Measurements from ENCODE around the gene UTF1. TPM values are rescaled to one million over a fixed set of nuclear protein-coding genes. Genes with fewer than 3 reads are reported as not detected.

The UTF1 gene
- total RNA-seq, 2 experiments from 2014 or later, result not detected

DNA sequence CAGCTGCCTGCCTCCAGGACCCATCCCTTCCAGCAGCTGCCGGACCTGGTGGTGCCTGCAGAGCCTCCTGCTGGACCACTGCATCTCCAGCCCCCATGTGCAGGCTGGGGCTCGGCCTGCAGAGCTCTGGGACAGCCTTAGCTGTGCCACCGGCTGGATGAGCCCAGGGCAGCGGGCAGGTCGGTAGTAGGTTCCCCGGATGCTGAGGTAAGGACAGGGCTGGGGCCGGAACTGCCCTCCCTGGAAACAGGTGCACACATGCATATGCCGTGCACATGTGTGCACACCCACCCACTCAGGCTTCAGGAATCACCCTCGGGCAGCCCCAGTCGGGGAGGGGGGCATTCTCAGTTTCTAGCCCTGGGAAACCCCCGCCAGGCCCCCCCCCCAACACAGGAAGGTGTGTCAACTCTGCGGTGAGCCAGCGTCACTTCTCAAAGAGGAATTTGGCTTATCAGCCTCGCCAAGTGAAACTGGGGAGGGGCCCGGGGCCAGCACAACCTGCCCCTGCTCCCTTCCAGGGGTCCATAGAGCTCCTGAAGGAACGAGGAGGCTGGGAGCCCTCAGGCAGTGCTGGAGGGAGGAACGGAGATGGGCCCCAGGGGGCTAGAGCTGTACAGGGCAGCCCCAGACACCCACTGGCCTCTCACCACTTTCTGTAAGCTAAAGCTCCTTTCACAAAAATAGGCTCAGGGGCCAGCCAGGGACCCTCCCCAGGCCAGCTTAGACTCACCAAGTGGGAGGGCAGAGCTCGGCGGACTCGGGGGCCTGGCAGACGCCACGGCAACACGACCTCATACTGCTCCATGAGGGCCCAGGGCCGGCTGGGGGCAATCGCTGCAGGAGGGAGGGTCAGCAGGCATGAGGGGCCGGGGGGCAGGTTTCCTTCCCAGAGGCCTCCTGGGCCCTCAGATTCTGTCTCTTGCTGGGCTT, 45.0 kb downstream of the UTF1 start:
- ChIA-PET POLR2A (interaction anchor here (0.5 to 2.0 kb wide), 4 partner anchors 9 to 16 kb away, joined by 3 to 13 read pairs (median 6); no protein-coding TSS in a partner anchor), CTCF (interaction anchor here (1.1 to 2.2 kb wide), 7 partner anchors 11 to 32 kb away, joined by 3 to 12 read pairs (median 6); no protein-coding TSS in a partner anchor)
- Mint-ChIP-seq H3K27ac (peak overlapping the region; percentile 90), H3K27me3 (no peaks in the 10 kb centered on the region), H3K36me3 (ENCODE audit: low read depth) (peaks cover 23% of the 10 kb centered on the region), H3K4me3 (peak overlapping the region; percentile 92), H3K4me1 (peaks cover 19% of the 10 kb centered on the region), H3K9me3 (ENCODE audit: low read depth) (no peaks in the 10 kb centered on the region)
- DNase-seq (peak; percentile 92), ATAC-seq (peak; percentile 64)
- intact Hi-C loops (cut with DNase I, micrococcal nuclease), result loop anchor here (1.0 to 2.0 kb wide), 6 partner anchors 14 to 131 kb away; partner anchors contain the start of genes TUBGCP2 (in 2 of the 2), ZNF511 (in 2 of the 2), ECHS1 (in 1 of the 2) and PAOX (in 1 of the 2)

DNA sequence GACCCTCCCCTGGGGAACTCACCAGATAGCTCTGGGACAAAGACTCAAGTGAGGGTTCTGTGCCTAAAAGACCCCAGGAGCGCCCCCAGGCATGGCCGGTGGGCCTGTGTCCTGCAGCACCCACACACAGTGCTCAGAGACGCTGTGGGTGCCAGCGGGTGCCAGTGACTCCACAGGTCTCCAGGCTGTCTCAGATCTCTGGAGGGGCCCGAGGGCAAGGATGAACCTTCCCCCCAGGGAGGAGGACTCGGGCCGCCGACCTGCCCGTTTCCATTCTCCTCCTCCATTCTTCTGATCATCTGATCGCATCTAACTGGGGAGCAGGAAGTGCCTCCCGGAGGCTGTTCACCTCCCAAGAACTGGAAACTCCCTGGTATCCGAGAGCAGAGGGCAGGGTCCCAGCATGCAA, 45.7 kb downstream of the UTF1 start:
- POLR2A ChIA-PET, result interaction anchor here (0.7 to 2.0 kb wide), 5 partner anchors 12 to 82 kb away, joined by 4 to 13 read pairs (median 5); partner anchors contain the start of gene FUOM
- Mint-ChIP-seq H3K4me1 (peaks cover 19% of the 10 kb centered on the region), H3K9me3 (ENCODE audit: low read depth) (no peaks in the 10 kb centered on the region), H3K4me3 (peak overlapping the region; percentile 92), H3K27ac (peak overlapping the region; percentile 90), H3K36me3 (ENCODE audit: low read depth) (peaks cover 20% of the 10 kb centered on the region), H3K27me3 (no peaks in the 10 kb centered on the region)
- intact Hi-C loops (cut with DNase I, micrococcal nuclease), result loop anchor here (1.0 to 2.0 kb wide), 7 partner anchors 14 to 131 kb away; partner anchors contain the start of genes TUBGCP2 (in 2 of the 2), ZNF511 (in 2 of the 2), ECHS1 (in 1 of the 2) and FUOM (in 1 of the 2)
- DNase-seq (peak; percentile 75), ATAC-seq (peak; percentile 45)
- CTCF ChIA-PET, result interaction anchor here (0.6 to 2.2 kb wide), 8 partner anchors 10 to 38 kb away, joined by 3 to 12 read pairs (median 6); no protein-coding TSS in a partner anchor

DNA sequence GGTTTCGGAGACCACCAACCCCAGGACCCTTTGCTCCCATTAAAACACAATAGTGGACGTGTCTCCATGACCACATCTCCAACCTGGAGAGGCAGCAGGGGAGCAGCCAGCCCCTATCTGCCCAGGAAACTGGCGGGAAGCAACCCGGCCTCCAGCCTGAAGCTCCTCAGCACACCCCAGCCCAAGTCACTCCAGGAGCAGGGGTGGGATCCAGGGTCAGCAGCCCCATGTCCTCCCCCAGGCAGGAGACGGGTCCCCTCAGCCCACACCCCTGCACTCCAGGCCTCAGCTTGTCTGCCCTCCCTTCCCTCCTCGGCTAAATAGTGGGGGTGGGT, 46.0 kb downstream of the UTF1 start:
- Mint-ChIP-seq H3K9me3 (ENCODE audit: low read depth) (no peaks in the 10 kb centered on the region), H3K27me3 (no peaks in the 10 kb centered on the region), H3K36me3 (ENCODE audit: low read depth) (peaks cover 17% of the 10 kb centered on the region), H3K27ac (peak overlapping the region; percentile 90), H3K4me1 (peaks cover 19% of the 10 kb centered on the region), H3K4me3 (peak overlapping the region; percentile 92)
- intact Hi-C loops (cut with DNase I, micrococcal nuclease), result loop anchor here in 1 of 2 experiments (1.0 kb wide), 1 partner anchor 82 kb away; the partner anchor contains the start of gene FUOM
- CTCF ChIA-PET, result interaction anchor here (0.6 to 2.2 kb wide), 6 partner anchors 10 to 38 kb away, joined by 3 to 12 read pairs (median 4); no protein-coding TSS in a partner anchor
- peak; percentile 1 for ATAC-seq
- no peak for DNase-seq
- POLR2A ChIA-PET, result interaction anchor here (0.7 to 2.0 kb wide), 3 partner anchors 15 to 82 kb away, joined by 4 to 8 read pairs (median 4); partner anchors contain the start of gene FUOM

DNA sequence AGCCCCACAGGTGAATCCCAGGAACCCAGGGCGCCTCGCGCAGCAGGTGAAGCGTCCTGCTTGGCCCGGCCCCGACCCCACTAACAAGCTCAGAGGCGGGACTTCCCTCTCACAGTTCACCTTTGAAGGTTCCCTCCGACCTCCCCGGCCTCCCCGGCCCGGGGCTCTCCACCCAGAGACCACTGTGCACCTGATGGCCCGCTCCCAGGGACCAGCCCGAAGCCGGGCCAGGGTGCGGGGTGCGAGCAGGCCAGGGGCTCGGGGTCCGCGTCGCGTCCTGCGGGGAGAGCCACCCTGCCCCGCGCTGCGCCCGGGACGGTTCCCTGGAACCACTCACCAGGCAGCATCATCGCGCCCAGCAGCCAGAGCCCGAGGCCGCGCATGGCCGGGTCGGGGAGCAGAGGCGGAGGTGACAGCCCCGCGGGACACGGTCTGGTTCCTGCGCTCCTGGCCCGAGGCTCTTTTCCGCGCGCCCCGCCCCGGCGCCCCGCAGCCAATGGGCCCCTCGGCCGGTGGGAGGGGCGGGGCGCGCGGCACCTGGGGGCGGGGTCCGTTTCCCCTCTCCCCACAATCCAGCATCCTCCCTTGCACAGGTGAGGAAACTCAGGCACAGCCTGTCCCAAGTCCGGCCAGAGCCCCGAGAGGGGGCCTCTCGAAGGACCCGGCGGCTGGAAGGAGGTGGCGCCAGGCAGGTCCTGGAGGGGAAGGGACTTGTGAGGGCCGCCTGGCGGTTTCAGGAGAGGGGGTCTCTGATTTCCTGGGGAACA, 46.6 kb downstream of the UTF1 start, which contains the start of gene ADAM8:
Gene ADAM8 (minus strand): TSS at position 434 of the 767 bp plus-strand sequence. CDS start 51 bp downstream, at position 383.
- POLR2A ChIA-PET, result interaction anchor here (0.7 to 2.0 kb wide), 3 partner anchors 16 to 81 kb away, joined by 4 to 8 read pairs (median 4); partner anchors contain the start of gene FUOM
- peak; percentile 86 for DNase-seq
- Mint-ChIP-seq H3K9me3 (ENCODE audit: low read depth) (no peaks in the 10 kb centered on the region), H3K27me3 (no peaks in the 10 kb centered on the region), H3K4me3 (peak within 1 kb of the TSS; percentile 92), H3K27ac (peak within 1 kb of the TSS; percentile 90), H3K4me1 (peaks cover 19% of the 10 kb centered on the region), H3K36me3 (ENCODE audit: low read depth) (peaks cover 17% of the 10 kb centered on the region)
- intact Hi-C loops (cut with DNase I, micrococcal nuclease), result loop anchor here in 1 of 2 experiments (1.0 kb wide), 1 partner anchor 82 kb away; the partner anchor contains the start of gene FUOM
- CTCF ChIA-PET, result interaction anchor here (1.2 to 2.0 kb wide), 3 partner anchors 14 to 27 kb away, joined by 3 to 12 read pairs (median 4); no protein-coding TSS in a partner anchor
- ATAC-seq, result peak; percentile 55

DNA sequence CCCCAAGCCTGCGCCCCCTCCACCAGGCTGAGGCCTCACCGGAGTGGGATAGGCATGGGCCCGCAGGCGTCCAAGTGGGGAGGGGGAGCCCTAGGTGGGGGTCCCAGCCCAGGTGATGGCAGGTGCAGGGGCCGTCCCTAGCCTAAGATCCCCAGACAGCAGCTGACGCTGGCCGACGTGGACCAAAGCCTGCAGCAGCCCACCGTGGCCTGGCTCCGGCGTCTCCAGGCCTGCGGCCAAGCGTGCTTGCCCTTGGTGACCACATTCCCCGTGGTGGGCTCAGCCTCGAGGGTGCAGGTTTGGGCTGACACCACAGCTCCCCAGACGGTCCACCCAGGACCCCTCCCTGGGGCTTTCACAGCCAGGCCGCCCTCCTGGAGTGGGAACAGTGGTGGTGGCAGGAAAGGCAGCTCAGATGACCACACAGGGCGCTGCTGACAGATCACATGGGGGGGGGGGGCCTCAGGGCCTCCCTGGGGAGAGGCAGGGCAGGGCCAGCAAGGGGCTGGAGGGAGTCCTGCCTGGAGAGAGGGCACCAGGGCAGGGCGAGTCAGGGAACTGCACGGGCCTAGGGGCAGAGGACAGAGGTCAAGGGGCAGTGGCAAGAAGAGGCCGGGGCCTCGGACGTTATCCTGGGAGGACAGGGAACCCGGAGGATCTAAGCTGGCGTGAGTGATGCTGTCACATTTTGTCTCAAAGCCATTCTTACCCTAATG, 47.4 kb downstream of the UTF1 start:
- CTCF ChIA-PET, result interaction anchor here (1.2 to 1.5 kb wide), 2 partner anchors 20 to 26 kb away, joined by 4 to 6 read pairs; no protein-coding TSS in a partner anchor
- H3K4me1 Mint-ChIP-seq, result peaks cover 19% of the 10 kb centered on the region
- H3K9me3 Mint-ChIP-seq (ENCODE audit: low read depth), result no peaks in the 10 kb centered on the region

DNA sequence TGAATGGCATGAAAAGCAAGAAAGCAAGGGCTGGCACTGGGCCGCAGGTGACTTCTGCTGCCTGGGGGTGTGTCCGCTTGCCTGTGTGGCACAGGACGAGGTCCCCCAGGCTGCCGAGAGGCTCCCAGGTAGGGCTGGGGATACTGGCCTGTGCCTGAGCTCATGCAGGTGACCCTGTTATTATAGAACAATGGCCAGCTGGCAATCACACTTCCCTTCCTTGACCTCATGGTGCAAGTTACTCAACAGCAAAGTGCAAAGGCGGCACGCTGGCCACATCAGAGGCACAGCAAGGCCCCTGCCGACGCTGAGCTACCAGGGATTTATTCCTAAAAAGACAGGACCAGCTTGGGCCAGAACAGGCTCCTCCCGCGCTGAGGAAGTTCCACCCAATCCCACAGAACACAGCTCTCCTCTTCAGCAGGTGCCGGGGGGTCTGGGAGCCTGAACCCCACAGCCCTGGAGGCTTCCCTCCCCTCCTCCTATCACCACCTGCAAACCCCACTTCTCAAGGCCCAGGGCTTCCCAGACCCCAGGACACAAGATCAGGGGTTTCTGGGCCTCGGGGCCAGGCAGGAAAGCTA, 48.1 kb downstream of the UTF1 start:
- H3K4me3 Mint-ChIP-seq, result peak overlapping the region; percentile 46
- H3K9me3 Mint-ChIP-seq (ENCODE audit: low read depth), result no peaks in the 10 kb centered on the region
- no peaks in the 10 kb centered on the region for H3K27me3 Mint-ChIP-seq
- peaks cover 19% of the 10 kb centered on the region for H3K4me1 Mint-ChIP-seq
- intact Hi-C loops (cut with DNase I, micrococcal nuclease), result no loop called here
- peaks cover 14% of the 10 kb centered on the region for H3K36me3 Mint-ChIP-seq (ENCODE audit: low read depth)
- ATAC-seq (no peak), DNase-seq (no peak)
- POLR2A ChIA-PET, result interaction anchor here (0.9 kb wide), 1 partner anchor 19 kb away, joined by 3 read pairs; no protein-coding TSS in a partner anchor
- CTCF ChIA-PET, result interaction anchor here (0.8 to 1.5 kb wide), 3 partner anchors 10 to 26 kb away, joined by 3 to 6 read pairs (median 4); no protein-coding TSS in a partner anchor
- H3K27ac Mint-ChIP-seq, result peak overlapping the region; percentile 24

More for the DNA sequence above, 47.4 kb downstream of the UTF1 start:
- H3K36me3 Mint-ChIP-seq (ENCODE audit: low read depth), result peaks cover 15% of the 10 kb centered on the region
- H3K27ac Mint-ChIP-seq, result no peak overlapping the region
- ATAC-seq (no peak), DNase-seq (no peak)
- H3K27me3 Mint-ChIP-seq, result no peaks in the 10 kb centered on the region
- POLR2A ChIA-PET, result no interaction called here
- intact Hi-C loops (cut with DNase I, micrococcal nuclease), result no loop called here
- peak overlapping the region; percentile 4 for H3K4me3 Mint-ChIP-seq

DNA sequence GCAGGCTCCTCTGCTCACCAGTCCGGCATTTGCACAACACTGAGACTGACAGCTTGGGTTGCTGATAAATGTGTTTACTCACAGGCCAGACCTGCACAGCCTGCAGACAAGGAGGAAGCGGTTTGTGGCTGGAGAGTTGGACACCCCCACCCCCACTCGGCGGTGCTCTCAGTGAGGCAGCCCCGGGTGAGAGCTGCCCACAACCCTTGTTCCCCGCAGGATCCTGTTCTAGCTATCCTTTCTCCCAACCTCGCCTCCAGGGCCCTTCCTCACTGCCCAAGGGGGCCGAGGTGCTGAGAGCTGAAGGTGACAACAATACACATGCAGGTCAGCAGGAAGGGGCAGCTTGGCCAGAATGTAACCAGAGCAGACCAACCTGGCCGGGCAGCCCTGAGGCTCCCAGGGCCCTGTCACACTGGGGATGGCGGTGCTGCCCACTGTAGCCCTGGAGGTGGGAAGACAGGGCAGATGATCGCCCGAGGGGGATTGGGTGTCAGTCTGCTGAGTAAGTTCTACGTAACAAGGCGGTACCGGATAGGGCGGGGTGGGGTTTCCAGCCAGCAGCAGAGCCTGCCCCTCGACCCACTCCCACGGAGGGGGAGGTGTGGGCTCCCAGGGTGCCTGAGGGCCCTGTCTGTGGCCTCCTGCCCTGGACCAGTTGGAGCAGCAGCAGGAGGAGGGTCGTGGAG, 48.7 kb downstream of the UTF1 start:
- Mint-ChIP-seq H3K27me3 (no peaks in the 10 kb centered on the region), H3K9me3 (ENCODE audit: low read depth) (no peaks in the 10 kb centered on the region), H3K4me3 (peak overlapping the region; percentile 46), H3K4me1 (peaks cover 19% of the 10 kb centered on the region), H3K27ac (peak overlapping the region; percentile 29), H3K36me3 (ENCODE audit: low read depth) (peaks cover 14% of the 10 kb centered on the region)
- intact Hi-C loops (cut with DNase I, micrococcal nuclease), result no loop called here
- DNase-seq, result peak; percentile 68
- POLR2A ChIA-PET, result interaction anchor here (0.9 kb wide), 1 partner anchor 19 kb away, joined by 3 read pairs; no protein-coding TSS in a partner anchor
- ATAC-seq, result peak; percentile 7
- CTCF ChIA-PET, result interaction anchor here (0.8 to 2.2 kb wide), 4 partner anchors 9 to 135 kb away, joined by 3 to 9 read pairs (median 6); no protein-coding TSS in a partner anchor

DNA sequence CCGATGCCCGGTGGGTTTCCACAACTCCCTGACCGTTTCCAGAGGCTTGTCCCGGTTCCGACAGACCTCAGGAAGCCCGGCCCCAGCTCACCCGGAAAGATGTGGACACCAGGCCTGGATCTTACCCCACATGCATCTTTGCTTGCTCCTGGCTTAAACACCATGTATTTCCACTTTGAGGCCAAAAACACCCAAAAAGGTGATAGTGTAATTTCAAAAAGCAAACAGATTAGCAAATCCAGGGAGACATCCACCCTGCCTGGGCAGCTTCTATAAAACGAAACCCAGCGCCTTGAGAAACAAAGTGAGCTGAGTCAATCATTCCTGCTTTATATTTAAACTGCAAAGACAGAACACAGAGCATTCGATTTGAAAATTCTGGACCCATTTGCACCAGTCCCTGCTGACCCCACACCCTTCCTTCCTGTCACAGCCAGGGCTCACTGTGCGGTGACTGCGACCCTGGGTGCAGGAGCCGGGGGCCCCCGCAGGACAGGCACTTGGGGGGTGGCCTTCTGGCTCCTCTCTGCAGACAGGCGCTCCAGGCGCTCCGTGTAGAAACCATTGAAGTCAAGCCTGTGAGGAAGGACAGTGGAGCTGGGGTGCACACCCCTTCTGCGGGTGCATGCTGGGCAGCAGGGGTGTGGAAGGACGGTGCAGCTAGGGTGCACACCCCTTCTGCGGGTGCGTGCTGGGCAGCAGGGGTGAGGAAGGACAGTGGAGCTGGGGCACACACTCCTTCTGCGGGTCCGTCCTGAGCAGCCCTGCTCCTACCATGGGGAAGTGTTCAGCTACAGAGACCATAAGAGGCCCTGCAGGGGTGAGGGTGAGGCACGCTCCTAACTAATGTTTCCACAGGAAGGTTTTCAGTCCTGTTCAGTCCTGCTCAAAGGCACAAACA, 49.6 kb downstream of the UTF1 start:
- POLR2A ChIA-PET, result no interaction called here
- Mint-ChIP-seq H3K4me1 (peaks cover 17% of the 10 kb centered on the region), H3K36me3 (ENCODE audit: low read depth) (peaks cover 16% of the 10 kb centered on the region), H3K27me3 (no peaks in the 10 kb centered on the region), H3K9me3 (ENCODE audit: low read depth) (no peaks in the 10 kb centered on the region), H3K4me3 (no peak overlapping the region), H3K27ac (no peak overlapping the region)
- no peak for ATAC-seq
- no peak for DNase-seq
- CTCF ChIA-PET, result interaction anchor here (0.6 to 2.2 kb wide), 3 partner anchors 28 to 375 kb away, joined by 3 to 9 read pairs (median 6); no protein-coding TSS in a partner anchor
- intact Hi-C loops (cut with DNase I, micrococcal nuclease), result no loop called here

Measured in activated CD4-positive, alpha-beta T cell treated with anti-CD3 and anti-CD28 coated beads for 36 hours (primary cell).